HG02610 (cell line): ENCODE data around the gene ZP2.
"Not testable (repeated sequence)": the region's sequence is repeated elsewhere in the genome, so short reads cannot be mapped to it uniquely, and the experiment has no call there.

Source experiments
- ATAC-seq: cut with Tn5 transposase; IDR thresholded peaks from one replicate; pipeline ENCODE4 v1.9.1; 2021; ENCODE audit warnings: mild to moderate bottlenecking, moderate library complexity; ENCODE audit not compliant: unreplicated experiment

ZP2 gene

DNA sequence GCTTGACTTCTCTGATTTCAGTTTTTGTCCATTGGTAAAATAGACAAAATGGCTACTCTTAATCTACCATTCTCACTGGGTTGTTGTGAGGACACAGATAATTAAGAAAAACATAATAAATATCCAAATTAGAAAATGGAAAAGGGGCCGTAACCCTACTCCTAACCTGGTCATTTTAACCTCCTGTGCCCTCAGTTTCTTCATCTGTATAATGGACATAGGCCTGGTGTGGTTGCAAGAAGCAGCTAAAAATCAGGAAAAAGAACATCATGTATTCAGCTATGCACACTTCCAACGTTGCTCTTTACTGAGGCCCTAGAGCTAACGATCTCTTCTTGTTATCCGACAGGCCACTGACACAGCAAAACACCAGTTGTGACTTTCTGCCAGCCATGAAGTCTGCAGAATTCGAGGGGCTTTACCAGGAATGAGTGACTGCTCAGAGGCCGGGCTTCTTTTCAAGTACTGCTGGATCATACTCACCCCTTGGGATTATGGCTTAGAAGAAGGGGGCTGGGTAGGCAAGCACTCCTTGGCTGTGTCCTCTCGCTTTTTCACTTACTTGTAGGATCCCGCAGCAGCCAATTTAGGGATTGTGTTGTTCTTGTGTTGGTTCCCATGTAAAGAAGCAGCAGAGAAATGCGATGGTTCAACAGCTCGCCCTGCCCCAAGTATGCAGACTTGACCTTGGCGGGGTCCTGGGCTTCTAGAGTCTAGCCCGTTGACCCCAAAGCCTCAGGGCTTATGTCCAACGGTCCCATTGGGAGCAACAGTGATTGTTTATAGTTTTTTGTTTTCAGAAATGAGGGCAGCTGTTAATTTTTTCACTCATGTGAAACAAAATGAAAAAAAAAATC, 32.0 kb downstream of the ZP2 start:
- no peak for ATAC-seq

GRCh38 chr16:21175397-21175796, 36.0 kb downstream of the ZP2 start:
- no peak for ATAC-seq

DNA sequence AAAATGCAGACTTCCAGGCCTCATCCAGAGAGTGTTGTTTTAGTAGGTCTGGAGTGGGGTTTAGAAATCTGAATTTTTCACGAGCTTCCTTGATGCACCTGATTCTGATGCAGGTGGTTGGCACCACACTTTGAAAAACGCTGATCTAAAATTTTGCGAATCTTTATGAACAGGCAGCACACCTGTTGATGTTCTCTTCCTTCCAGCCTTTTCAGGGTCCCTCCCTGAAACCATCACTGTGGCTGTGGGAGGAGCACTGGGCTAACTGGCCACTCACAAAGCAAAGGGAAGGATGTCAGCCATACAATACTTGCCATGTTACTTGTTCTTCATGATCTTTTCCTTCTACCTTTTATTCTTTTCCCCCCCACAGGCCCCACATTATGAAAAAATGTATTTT, 38.7 kb downstream of the ZP2 start:
- ATAC-seq, result no peak

GRCh38 chr16:21170116-21170515, 41.3 kb downstream of the ZP2 start:
- ATAC-seq, result not testable (repeated sequence)

GRCh38 chr16:21169249-21169981, 42.0 kb downstream of the ZP2 start:
- ATAC-seq, result no peak

DNA sequence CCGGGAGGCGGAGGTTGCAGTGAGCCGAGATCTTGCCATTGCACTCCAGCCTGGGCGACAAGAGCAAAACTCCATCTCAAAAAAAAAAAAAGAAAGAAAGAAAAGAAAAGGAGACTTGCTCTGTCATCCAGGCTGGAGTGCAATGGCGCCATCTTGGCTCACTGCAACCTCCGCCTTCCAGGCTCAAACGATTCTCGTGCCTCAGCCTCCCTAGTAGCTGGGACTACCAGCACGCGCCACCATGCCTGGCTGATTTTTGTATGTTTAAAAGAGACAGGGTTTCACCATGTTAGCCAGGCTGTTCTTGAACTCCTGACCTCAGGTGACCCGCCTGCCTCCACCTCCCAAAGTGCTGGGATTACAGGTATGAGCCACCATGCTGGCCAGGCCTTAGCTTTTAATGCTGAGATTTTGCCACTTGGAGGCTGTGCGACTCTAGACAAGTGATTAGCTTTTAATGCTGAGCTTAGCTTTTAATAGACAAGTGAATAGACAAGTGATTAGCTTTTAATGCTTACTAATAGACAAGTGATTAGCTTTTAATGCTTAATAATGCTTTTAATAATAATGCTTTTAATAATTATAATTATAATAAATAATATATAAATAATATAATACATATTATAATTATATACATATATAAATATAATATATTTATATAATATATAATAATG, 43.3 kb downstream of the ZP2 start:
- no peak for ATAC-seq

DNA sequence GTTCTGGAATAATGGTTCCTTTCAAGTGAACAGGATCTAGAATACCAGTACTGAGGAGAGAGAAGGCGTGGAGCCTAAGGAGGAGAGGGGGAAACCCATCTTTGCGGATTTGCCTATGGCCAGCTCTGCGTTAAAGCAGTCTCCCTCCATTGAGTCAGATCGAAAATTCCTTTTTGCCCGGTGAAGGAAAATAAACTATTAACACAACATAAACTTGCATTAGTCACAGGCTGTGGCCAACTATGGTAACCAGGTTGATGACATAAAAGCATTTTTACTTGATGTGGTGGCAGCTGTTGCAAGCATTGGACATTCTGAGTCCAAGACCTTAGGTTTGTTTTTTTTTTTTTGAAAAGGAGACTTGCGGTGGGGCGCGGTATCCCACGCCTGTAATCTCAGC, 44.0 kb downstream of the ZP2 start:
- no peak for ATAC-seq

DNA sequence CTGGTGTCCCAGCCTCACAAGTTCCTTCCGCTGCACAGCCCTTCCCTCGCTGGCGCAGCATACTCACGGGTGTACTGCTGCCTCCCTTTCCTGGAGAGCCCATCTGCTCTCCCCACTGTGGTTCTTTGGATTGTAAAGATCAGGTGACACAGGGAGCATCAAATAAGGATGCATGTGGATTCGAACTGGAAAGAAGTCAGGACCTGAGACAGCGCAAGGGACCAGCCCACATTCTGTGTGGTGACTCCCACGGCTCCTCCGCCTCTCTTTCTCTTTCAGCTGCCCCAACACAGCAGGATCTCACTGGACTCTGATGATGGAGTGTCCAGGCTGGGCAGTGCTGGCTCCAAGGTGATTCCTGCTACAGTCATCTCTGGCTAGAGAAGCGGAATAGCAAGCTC, 44.8 kb downstream of the ZP2 start:
- no peak for ATAC-seq

DNA sequence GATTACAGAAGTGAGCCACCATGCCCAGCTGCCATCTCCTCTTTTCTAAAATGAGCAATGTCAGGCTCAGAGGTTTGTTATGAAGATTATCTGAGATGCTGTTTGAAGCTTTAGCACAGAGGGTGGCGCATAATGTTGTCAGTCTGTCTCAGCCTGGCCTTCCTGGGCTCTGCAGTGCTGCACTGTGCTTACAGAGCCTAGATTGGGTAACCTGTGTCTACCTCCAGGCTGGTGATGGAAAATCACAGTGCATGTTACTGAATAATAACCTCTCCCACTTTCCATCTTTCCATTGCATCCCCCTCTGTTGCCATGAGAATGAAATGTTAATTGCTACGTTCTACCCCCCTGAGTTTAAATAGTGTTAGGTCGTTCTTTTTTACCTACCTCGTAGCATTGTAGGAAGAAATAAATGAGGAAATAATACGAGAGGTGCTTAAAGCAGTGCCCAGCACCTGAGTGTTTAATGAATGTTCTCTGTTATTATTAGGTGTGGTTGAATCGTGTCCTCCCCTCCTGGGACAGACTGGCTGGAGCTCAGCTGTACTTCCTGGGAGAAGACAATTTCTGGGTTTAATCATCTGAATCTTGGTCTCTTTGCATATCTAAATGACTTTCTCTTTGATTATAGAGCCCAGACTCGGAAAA, 46.7 kb downstream of the ZP2 start:
- no peak for ATAC-seq

DNA sequence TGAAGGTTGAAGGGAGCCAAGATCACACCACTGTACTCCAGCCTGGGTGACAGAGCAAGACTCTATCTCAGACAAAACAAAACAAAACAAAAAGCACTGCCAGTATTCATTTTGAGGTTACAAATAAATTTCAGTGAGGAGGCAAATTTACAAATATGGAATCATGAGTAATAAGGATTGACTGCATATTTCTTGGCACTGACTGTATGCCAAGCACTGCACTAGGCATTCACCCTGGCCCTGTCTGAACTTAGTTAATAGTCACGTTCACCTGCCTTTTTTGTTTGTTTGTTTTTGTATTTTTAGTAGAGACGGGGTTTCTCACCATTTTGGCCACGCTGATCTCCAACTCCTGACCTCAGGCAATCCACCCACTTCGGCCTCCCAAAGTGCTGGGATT, 47.8 kb downstream of the ZP2 start:
- ATAC-seq, result no peak

GRCh38 chr16:21162661-21163151, 48.7 kb downstream of the ZP2 start:
- no peak for ATAC-seq

DNA sequence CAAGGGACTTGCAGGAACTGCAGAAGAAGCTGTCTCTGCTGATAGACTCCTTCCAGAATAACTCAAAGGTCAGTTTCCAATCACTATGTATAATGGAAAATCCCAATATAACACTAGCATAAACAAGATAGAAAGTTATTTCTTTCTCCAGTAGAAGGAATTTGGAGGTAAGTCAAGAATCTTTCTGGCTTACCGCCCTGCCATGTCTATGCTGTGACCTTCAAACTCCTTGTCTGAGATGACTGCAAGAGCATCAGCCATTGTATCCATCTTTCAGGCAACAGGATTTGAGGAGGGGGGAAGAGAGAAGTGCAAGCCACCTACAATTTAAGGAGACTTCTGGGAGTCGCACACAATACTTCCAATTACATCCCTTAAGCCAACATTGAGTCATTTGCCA, 50.2 kb downstream of the ZP2 start:
- no peak for ATAC-seq

DNA sequence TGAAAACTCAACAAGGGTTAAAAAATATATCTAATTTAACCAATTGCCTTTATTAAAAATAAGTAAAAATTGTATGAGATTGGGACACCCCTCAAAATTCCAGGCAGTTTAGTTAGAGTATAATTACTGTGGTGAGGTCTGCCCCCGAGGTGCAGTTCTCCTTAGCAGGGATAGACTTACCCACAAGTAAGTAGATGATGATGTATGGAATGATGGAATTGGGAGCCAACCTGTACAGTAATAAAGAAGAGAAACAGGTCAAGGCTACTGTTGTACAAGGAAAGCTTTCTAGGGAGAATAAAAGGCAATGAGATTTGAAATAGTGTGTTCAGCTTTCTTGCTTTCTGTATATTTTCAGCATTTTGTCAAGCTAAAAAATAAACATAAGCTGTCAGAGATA, 51.1 kb downstream of the ZP2 start:
- ATAC-seq, result no peak

DNA sequence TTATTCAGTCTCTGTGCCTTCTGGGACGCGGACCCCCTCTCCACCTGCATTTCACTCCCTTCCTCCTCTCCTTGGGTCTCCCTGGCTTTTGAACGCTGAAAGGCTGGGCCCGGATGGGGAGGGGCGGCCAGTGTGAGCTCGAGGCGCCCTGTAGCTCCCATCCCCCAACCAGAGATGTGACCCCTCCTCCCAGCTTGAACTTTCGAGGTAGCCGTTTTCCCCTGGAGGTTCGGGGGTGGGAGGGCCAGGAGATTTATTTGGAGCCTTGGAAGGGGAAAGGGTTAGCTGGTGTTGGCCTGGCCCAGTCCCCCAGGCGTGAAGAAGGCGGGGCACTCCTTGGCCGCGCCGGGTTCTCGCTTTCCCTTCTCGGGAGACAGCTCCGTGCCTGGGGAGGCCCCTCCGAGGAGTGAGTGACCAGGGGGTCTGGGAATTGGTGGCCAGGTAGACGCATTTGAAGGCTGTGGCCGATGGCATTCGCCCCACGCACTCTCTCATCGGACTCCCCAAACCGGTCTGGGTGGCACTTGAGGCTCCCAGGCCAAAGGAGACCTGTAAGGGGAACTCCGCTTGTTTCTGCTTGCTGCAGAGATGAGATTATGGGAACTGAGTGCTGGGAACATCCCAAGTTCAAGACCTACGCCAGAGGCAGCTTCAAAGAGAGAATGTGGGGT, 52.0 kb downstream of the ZP2 start:
- no peak for ATAC-seq

- peak; percentile 88 for ATAC-seq
These were observed 52.9 kb downstream of the ZP2 start, which contains the start of gene LDAF1 for GRCh38 chr16:21158208-21159110. Gene LDAF1, plus strand, starts transcription at chr16:21158674. Its CDS starts 2,509 bp downstream, at chr16:21161183.

- ATAC-seq, result no peak
These were observed 53.7 kb downstream of the ZP2 start for GRCh38 chr16:21157632-21158031.

DNA sequence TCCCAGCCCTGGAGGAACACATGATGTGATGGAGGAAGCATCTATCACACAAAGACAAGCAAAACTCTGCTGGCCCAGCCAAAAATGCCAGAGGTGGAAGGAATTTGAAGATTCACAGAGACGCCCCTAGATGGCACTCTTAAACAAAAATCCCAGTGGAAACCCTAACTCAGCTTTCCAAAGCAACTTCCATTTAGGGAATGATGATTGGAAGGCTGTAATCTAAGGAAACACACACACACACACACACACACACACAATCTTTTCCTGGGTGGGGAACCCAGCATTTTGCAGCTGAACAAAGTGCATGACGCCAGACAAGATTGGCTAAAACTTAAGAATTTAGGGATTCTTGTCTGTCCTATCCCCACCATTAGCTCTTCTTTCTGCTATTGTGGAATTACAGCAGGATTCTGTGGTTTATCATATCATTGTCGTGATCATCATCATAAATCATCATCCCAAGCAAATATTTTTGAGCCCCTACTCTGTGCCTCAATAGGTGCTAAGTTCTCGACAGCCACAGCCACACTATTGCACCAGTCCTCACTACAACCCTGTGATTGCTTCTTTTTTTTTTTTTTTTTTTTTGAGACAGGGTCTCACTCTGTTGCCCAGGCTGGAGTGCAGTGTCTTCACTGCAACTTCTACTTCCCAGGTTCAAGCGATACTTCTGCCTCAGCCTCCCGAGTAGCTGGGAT, 54.5 kb downstream of the ZP2 start:
- ATAC-seq, result no peak

DNA sequence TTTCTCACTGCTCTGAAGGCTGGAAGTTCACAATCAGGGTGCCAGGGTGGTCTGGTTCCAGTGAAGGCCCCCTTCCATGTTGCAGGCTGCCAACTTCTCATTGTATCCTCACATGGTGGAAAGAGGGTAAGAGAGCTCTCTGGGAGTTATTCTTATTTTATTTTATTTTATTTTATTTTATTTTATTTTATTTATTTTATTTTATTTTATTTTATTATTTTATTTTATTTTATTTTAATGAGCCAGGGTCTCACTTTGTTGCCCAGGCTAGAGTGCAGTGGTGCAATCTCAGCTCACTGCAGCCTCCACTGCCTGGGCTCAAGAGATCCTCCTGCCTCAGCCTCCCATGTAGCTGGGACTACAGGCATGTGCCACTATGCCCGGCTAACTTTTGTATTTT, 55.4 kb downstream of the ZP2 start:
- ATAC-seq, result not testable (repeated sequence)
